ENCODE data around the gene RPS14. TPM values are rescaled to one million over a fixed set of nuclear protein-coding genes. Genes with fewer than 3 reads are reported as not detected.
A peak's percentile ranks its signal among the peaks of the same experiment; 100 is the strongest.

RPS14 gene
- total and polyA plus RNA-seq, 2 of the 4 experiments (the other 2 are of a cell fraction): 6,296 to 7,310 TPM

GRCh38 chr5:150461231-150461630 is 11.7 kb upstream of the RPS14 start:
- dilution Hi-C loops (cut with HindIII; ENCODE audit: low sequenced_read_pairs, unreplicated experiment): no loop called here
- WGBS, 2 experiments (ENCODE audit: extremely low coverage in 2 of 2, insufficient read length in 1 of 2): no CpG with 5 or more reads among the region's 2 CpGs
- Histone ChIP-seq H3K23ac (ENCODE audit: low read depth, low read length) (no peak overlapping the region), H4K5ac (ENCODE audit: low read depth, low read length) (peak overlapping the region; percentile 38; the same call in 1 of the 2 replicates), H3K27me3 (ENCODE audit: control insufficient read depth, insufficient read depth, low read length) (no peaks in the 10 kb centered on the region), H3K9ac (ENCODE audit: low read depth, low read length) (no peak overlapping the region), H3K56ac (ENCODE audit: extremely low read depth, insufficient read depth, low read length) (no peak overlapping the region), H3K36me3 (ENCODE audit: control insufficient read depth, insufficient read depth, low read length) (no peaks in the 10 kb centered on the region), H3K4me3 (ENCODE audit: insufficient read depth, low read depth, low read length) (no peak overlapping the region), H4K8ac (ENCODE audit: low read depth in 2 of 2, low read length in 2 of 2) (no peak overlapping the region; a peak in 1 of 4 replicates), H3K9me1 (ENCODE audit: insufficient read depth, low read length) (no peaks in the 10 kb centered on the region; the same call in 1 of the 2 replicates), H3K79me1 (ENCODE audit: low read depth in 1 of 2, low read length in 2 of 2) (0 out of 4 replicates have a peak, but pooled peaks cover 0 to 6% of the 10 kb centered on the region in 2 experiments), H3K9me3 (ENCODE audit: control insufficient read depth, insufficient read depth, low read length) (no peaks in the 10 kb centered on the region), H2BK5ac (ENCODE audit: low read depth, low read length, poor library complexity, severe bottlenecking) (no peak overlapping the region), H2BK120ac (ENCODE audit: low read depth, low read length) (peak overlapping the region; percentile 52; the same call in 1 of the 2 replicates), H4K91ac (ENCODE audit: insufficient read depth, low read depth, low read length) (peak overlapping the region; percentile 74; the same call in 1 of the 2 replicates), H2BK20ac (ENCODE audit: low read depth, low read length) (0 out of 2 replicates have a peak overlapping the region, but pooled peaks have one; percentile 21), H3K4me2 (ENCODE audit: low read depth, low read length) (no peak overlapping the region), H3K4me1 (ENCODE audit: control insufficient read depth, insufficient read depth, low read length) (peaks cover 7% of the 10 kb centered on the region), H3K18ac (ENCODE audit: low read depth, low read length) (no peak overlapping the region), H3K4ac (ENCODE audit: low read depth, low read length) (peak overlapping the region; percentile 69; the same call in 1 of the 2 replicates), H2BK15ac (ENCODE audit: low read depth, low read length) (peak overlapping the region; percentile 48; the same call in 1 of the 3 replicates), H2AFZ (replicated peaks; ENCODE audit: low read length, poor library complexity) (no peak overlapping the region), H3K14ac (replicated peaks; ENCODE audit: low read depth, low read length) (no peak overlapping the region), H2AK5ac (ENCODE audit: low read depth, low read length) (peak overlapping the region; percentile 26; the same call in 1 of the 2 replicates), H4K20me1 (ENCODE audit: insufficient read depth, low read length) (no peaks in the 10 kb centered on the region), H3K27ac (ENCODE audit: insufficient read depth, low read length) (no peak overlapping the region), H2AK9ac (replicated peaks; ENCODE audit: low read depth, low read length, poor library complexity) (no peak overlapping the region)
- POLR2A ChIA-PET (ENCODE audit: unreplicated experiment): no interaction called here
- CTCF ChIA-PET: no interaction called here
- DNase-seq: no peak
- intact Hi-C loops (cut with micrococcal nuclease): no loop called here
- in situ Hi-C loops (cut with MboI; ENCODE audit: low sequenced_read_pairs): loop anchor here (5.0 to 10.0 kb wide), 3 partner anchors 61 to 384 kb away; partner anchors contain the start of gene IRGM
- BruUV-seq (replicated peaks): no TSS peak
- no peak for TF ChIP-seq RAD21 (IDR thresholded peaks at IDR 0.05; ENCODE audit: low read length)
- TF ChIP-seq USF2 (IDR thresholded peaks at IDR 0.05; ENCODE audit: low read depth, low read length): no peak
- no peak for TF ChIP-seq CEBPB (IDR thresholded peaks at IDR 0.05; ENCODE audit: low read depth, low read length)
- no peak for TF ChIP-seq RFX5 (IDR thresholded peaks at IDR 0.05; ENCODE audit: low read depth, low read length)
- no peak for TF ChIP-seq FOS (IDR thresholded peaks at IDR 0.05; ENCODE audit: low read depth, low read length)
- TF ChIP-seq MAZ (IDR thresholded peaks at IDR 0.05; ENCODE audit: borderline replicate concordance, low read depth, low read length): no peak
- TF ChIP-seq, protein P1, sequence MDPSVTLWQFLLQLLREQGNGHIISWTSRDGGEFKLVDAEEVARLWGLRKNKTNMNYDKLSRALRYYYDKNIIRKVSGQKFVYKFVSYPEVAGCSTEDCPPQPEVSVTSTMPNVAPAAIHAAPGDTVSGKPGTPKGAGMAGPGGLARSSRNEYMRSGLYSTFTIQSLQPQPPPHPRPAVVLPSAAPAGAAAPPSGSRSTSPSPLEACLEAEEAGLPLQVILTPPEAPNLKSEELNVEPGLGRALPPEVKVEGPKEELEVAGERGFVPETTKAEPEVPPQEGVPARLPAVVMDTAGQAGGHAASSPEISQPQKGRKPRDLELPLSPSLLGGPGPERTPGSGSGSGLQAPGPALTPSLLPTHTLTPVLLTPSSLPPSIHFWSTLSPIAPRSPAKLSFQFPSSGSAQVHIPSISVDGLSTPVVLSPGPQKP (IDR thresholded peaks at IDR 0.05; ENCODE audit: borderline replicate concordance, low read depth, low read length): no peak
- no peak for TF ChIP-seq RCOR1 (IDR thresholded peaks at IDR 0.05; ENCODE audit: insufficient replicate concordance, low read length)
- no peak for ATAC-seq (ENCODE audit: low read depth)
